Lower leg skin (tissue), 4 donors: Measurements from ENCODE around the gene GPT2. TPM values are rescaled to one million over a fixed set of nuclear protein-coding genes. Genes with fewer than 3 reads are reported as not detected.
A peak's percentile ranks its signal among the peaks of the same experiment; 100 is the strongest.

Source experiments
- DNase-seq, 2 donors: peaks; one replicate each; pipeline ENCODE4 v3.0.0-alpha.2; 2019; ENCODE audit warnings: low spot score in 2 of 2
- H3K4me3 ChIP-seq: fragments of 200-600 bp; sonication (generic); 2 replicates; pipeline ENCODE4 v1.5.1; 2017; ENCODE audit warnings: mild to moderate bottlenecking, low read depth; ENCODE audit not compliant: poor library complexity, severe bottlenecking
- CTCF ChIP-seq, 3 donors: fragments of 450-650 bp; IDR thresholded peaks; one replicate each; pipeline ENCODE4 v1.5.1; 2016; ENCODE audit warnings: antibody characterized with exemption in 3 of 3, mild to moderate bottlenecking in 3 of 3, moderate library complexity in 2 of 3
- POLR2A ChIP-seq, 2 donors: fragments of 450-650 bp; IDR thresholded peaks; one replicate each; pipeline ENCODE4 v1.6.1; 2016 to 2017; ENCODE audit warnings: antibody characterized with exemption in 2 of 2, mild to moderate bottlenecking in 1 of 2, moderate library complexity in 1 of 2
- WGBS, 2 donors: methylation state at CpG; one replicate each; pipeline ENCODE4 v1.1.5; 2018; 5-methylcytosine and 5-hydroxymethylcytosine counted together
- intact Hi-C: fragments of 100-400 bp; cut with DNase I; formaldehyde crosslinking; loops from one replicate; pipeline ENCODE4 v1.15.0; 2023; ENCODE audit warnings: low total_unique reads
- total RNA-seq, 4 donors: library from RNA; depleted of rRNA; stranded (reverse); fragments of >200 nt; gene quantifications; one replicate each; pipeline ENCODE4 v1.1.0, GENCODE V29; 2016

The GPT2 gene
- total RNA-seq, 4 donors from 2014 or later = 69.8 to 106 (median 83.1) TPM

- intact Hi-C loops = no loop called here
Measured at GRCh38 chr16:46926470-46927225, 42.5 kb downstream of the GPT2 start.

GRCh38 chr16:46927273-46927672 lies 43.1 kb downstream of the GPT2 start:
- intact Hi-C loops = no loop called here
- TF ChIP-seq CTCF (IDR thresholded peaks at IDR 0.05) (no peak), POLR2A (IDR thresholded peaks at IDR 0.05) (no peak)
- 76 to 81% methylated on average over 8 of the region's 8 CpGs for WGBS, 2 donors
- no peak for DNase-seq
- H3K4me3 ChIP-seq = no peak overlapping the region

More at GRCh38 chr16:46926470-46927225, 42.5 kb downstream of the GPT2 start:
- 91% methylated on average over 12 to 13 of the region's 13 CpGs for WGBS, 2 donors
- DNase-seq = no peak
- TF ChIP-seq POLR2A (IDR thresholded peaks at IDR 0.05) (no peak), CTCF (IDR thresholded peaks at IDR 0.05) (no peak)
- H3K4me3 ChIP-seq = no peak overlapping the region

GRCh38 chr16:46928811-46929210 lies 44.6 kb downstream of the GPT2 start:
- intact Hi-C loops = no loop called here
- 80 to 84% methylated on average over 15 of the region's 15 CpGs for WGBS, 2 donors
- H3K4me3 ChIP-seq = no peak overlapping the region
- no peak for TF ChIP-seq POLR2A (IDR thresholded peaks at IDR 0.05)
- no peak for TF ChIP-seq CTCF (IDR thresholded peaks at IDR 0.05)
- DNase-seq = no peak

GRCh38 chr16:46929378-46930332 lies 45.5 kb downstream of the GPT2 start:
- TF ChIP-seq CTCF (IDR thresholded peaks at IDR 0.05) (no peak), POLR2A (IDR thresholded peaks at IDR 0.05) (no peak)
- WGBS, 2 donors = 62 to 72% methylated on average over 32 to 40 of the region's 43 CpGs
- intact Hi-C loops = loop anchor here (10.0 kb wide), 1 partner anchor 825 kb away; no protein-coding TSS in a partner anchor

GRCh38 chr16:46930861-46931260 lies 46.7 kb downstream of the GPT2 start:
- DNase-seq = no peak
- WGBS, 2 donors = 53 to 67% methylated on average over 8 of the region's 8 CpGs
- H3K4me3 ChIP-seq = no peak overlapping the region
- intact Hi-C loops = loop anchor here (10.0 kb wide), 1 partner anchor 824 kb away; no protein-coding TSS in a partner anchor
- TF ChIP-seq CTCF (IDR thresholded peaks at IDR 0.05) (no peak), POLR2A (IDR thresholded peaks at IDR 0.05) (no peak)

More at GRCh38 chr16:46929378-46930332, 45.5 kb downstream of the GPT2 start:
- peak; percentile 26 to 93 for DNase-seq
- no peak overlapping the region for H3K4me3 ChIP-seq
